Epithelial cell of esophagus (primary cell): ENCODE results near the gene ARL16.

Source experiments
- DNase-seq: peaks from one replicate; pipeline ENCODE4 v3.0.0; 2010; ENCODE audit warnings: low read depth
- H3K4me3 ChIP-seq: 2 replicates; pipeline ENCODE4 v1.5.1; 2011; ENCODE audit warnings: mild to moderate bottlenecking, low read length, control low read depth
- CTCF ChIP-seq: IDR thresholded peaks from 2 replicates; pipeline ENCODE4 v1.5.1; 2011; ENCODE audit warnings: low read depth, mild to moderate bottlenecking, low read length, control low read depth, inconsistent platforms; ENCODE audit not compliant: insufficient read depth; ENCODE audit errors: missing control alignments

The ARL16 gene

GRCh38 chr17:81691196-81691595, 7.6 kb upstream of the ARL16 start:
- TF ChIP-seq CTCF: no peak
- DNase-seq: no peak
- no peak overlapping the region for H3K4me3 ChIP-seq

- TF ChIP-seq CTCF: no peak
- no peak overlapping the region for H3K4me3 ChIP-seq
- no peak for DNase-seq
Observed at GRCh38 chr17:81690549-81690948, 7.0 kb upstream of the ARL16 start.

GRCh38 chr17:81690066-81690465, 6.5 kb upstream of the ARL16 start:
- TF ChIP-seq CTCF: no peak
- no peak overlapping the region for H3K4me3 ChIP-seq
- no peak for DNase-seq

- TF ChIP-seq CTCF: no peak
- H3K4me3 ChIP-seq: no peak overlapping the region
- no peak for DNase-seq
Observed at GRCh38 chr17:81688616-81689015, 5.0 kb upstream of the ARL16 start.

- DNase-seq: no peak
- TF ChIP-seq CTCF: no peak
- no peak overlapping the region for H3K4me3 ChIP-seq
Observed at GRCh38 chr17:81687770-81688541, 4.4 kb upstream of the ARL16 start.

- H3K4me3 ChIP-seq: no peak overlapping the region
- no peak for DNase-seq
- no peak for TF ChIP-seq CTCF
Observed at GRCh38 chr17:81686614-81687013, 3.0 kb upstream of the ARL16 start.

GRCh38 chr17:81685108-81685507, 1.5 kb upstream of the ARL16 start:
- peak; percentile 92 for DNase-seq

More at GRCh38 chr17:81685108-81685507, 1.5 kb upstream of the ARL16 start:
- no peak for TF ChIP-seq CTCF
- H3K4me3 ChIP-seq: peak overlapping the region; percentile 77
